CD4-positive, alpha-beta T cell treated with Interleukin-21 for 1 hour (primary cell): ENCODE measurements around the gene SEC14L6.
A peak's percentile ranks its signal among the peaks of the same experiment; 100 is the strongest.

Experiments used
- DNase-seq: peaks from one replicate; pipeline ENCODE4 v3.0.0-alpha.2; 2020

SEC14L6 gene

GRCh38 chr22:30491381-30491780 lies 55.2 kb downstream of the SEC14L6 start:
- DNase-seq: no peak

- DNase-seq: no peak
Observed at GRCh38 chr22:30490399-30490798, 56.1 kb downstream of the SEC14L6 start.

- DNase-seq: no peak
Observed at GRCh38 chr22:30488121-30488520, 58.4 kb downstream of the SEC14L6 start.

GRCh38 chr22:30486661-30487115 lies 59.9 kb downstream of the SEC14L6 start:
- no peak for DNase-seq

- no peak for DNase-seq
Observed at GRCh38 chr22:30486118-30486517, 60.4 kb downstream of the SEC14L6 start.

GRCh38 chr22:30485362-30485988 lies 61.1 kb downstream of the SEC14L6 start:
- peak; percentile 75 for DNase-seq

- DNase-seq: no peak
Observed at GRCh38 chr22:30483169-30483568, 63.4 kb downstream of the SEC14L6 start.

GRCh38 chr22:30481711-30482110 lies 64.8 kb downstream of the SEC14L6 start:
- DNase-seq: no peak

- DNase-seq: no peak
Observed at GRCh38 chr22:30479981-30480380, 66.6 kb downstream of the SEC14L6 start.

GRCh38 chr22:30474683-30475424 lies 71.7 kb downstream of the SEC14L6 start:
- peak; percentile 24 for DNase-seq

GRCh38 chr22:30474121-30474520 lies 72.4 kb downstream of the SEC14L6 start:
- no peak for DNase-seq

- DNase-seq: no peak
Observed at GRCh38 chr22:30472994-30473720, 73.4 kb downstream of the SEC14L6 start.
